Measurements from ENCODE around the gene UBE2J1.

Gene UBE2J1

GRCh38 chr6:89361171-89361570 lies 8.6 kb upstream of the UBE2J1 start:
- no peak for DNase-seq

- no peak for DNase-seq
Measured at GRCh38 chr6:89360415-89360999, 8.0 kb upstream of the UBE2J1 start.

- DNase-seq = no peak
Measured at GRCh38 chr6:89359561-89359960, 7.0 kb upstream of the UBE2J1 start.

- DNase-seq = no peak
Measured at GRCh38 chr6:89357390-89357789, 4.9 kb upstream of the UBE2J1 start.

- DNase-seq = no peak
Measured at GRCh38 chr6:89356642-89357170, 4.2 kb upstream of the UBE2J1 start.

GRCh38 chr6:89355511-89356194 lies 3.1 kb upstream of the UBE2J1 start:
- DNase-seq = no peak

- DNase-seq = no peak
Measured at GRCh38 chr6:89353702-89354392, 1.3 kb upstream of the UBE2J1 start.

- no peak for DNase-seq
Measured at GRCh38 chr6:89353118-89353556, 615 bp upstream of the UBE2J1 start.

- no peak for DNase-seq
Measured at GRCh38 chr6:89351671-89352277, 748 bp downstream of the UBE2J1 start.

- DNase-seq = no peak
Measured at GRCh38 chr6:89350281-89350966, 2.1 kb downstream of the UBE2J1 start.

- no peak for DNase-seq
Measured at GRCh38 chr6:89348372-89348771, 4.2 kb downstream of the UBE2J1 start.

GRCh38 chr6:89347825-89348224 lies 4.7 kb downstream of the UBE2J1 start:
- DNase-seq = no peak

- no peak for DNase-seq
Measured at GRCh38 chr6:89346433-89346832, 6.1 kb downstream of the UBE2J1 start.

- DNase-seq = no peak
Measured at GRCh38 chr6:89339565-89339964, 13.0 kb downstream of the UBE2J1 start.

- DNase-seq = no peak
Measured at GRCh38 chr6:89335164-89335563, 17.4 kb downstream of the UBE2J1 start.

GRCh38 chr6:89330910-89331309 lies 21.6 kb downstream of the UBE2J1 start:
- no peak for DNase-seq

- DNase-seq = no peak
Measured at GRCh38 chr6:89328976-89329375, 23.5 kb downstream of the UBE2J1 start.

- DNase-seq = no peak
Measured at GRCh38 chr6:89324304-89324703, 28.2 kb downstream of the UBE2J1 start.

GRCh38 chr6:89323511-89323971 lies 29.0 kb downstream of the UBE2J1 start:
- DNase-seq = no peak

- no peak for DNase-seq
Measured at GRCh38 chr6:89321131-89321970, 31.2 kb downstream of the UBE2J1 start.

GRCh38 chr6:89320012-89320559 lies 32.4 kb downstream of the UBE2J1 start:
- no peak for DNase-seq

- DNase-seq = no peak
Measured at GRCh38 chr6:89317067-89317466, 35.5 kb downstream of the UBE2J1 start.
